NCI-H187 (cell line): ENCODE data around the gene RBM33.

Experiments
- DNase-seq, 2 experiments: peaks; one replicate each; lab custom pipeline; 2025; lab: John Stamatoyannopoulos, UW

The RBM33 gene

DNA sequence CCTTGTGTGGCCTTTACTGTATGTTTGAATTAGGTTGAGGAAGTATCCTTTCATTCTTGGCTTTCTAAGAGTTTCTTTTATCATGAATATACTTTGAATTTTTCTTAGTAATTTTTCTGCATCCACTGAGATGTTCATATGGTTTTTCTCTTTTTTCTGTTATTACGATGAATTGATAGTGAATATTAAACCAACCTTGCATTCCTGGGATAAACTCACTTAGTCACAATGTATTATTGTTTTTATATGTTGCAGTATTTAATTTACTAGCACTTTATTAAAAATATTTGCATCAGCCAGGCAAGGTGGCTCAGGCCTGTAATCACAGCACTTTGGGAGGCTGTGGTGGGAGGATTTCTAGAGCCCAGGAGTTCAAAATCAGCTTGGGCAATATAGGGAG is 15.3 kb upstream of the RBM33 start:
- no peak for DNase-seq

DNA sequence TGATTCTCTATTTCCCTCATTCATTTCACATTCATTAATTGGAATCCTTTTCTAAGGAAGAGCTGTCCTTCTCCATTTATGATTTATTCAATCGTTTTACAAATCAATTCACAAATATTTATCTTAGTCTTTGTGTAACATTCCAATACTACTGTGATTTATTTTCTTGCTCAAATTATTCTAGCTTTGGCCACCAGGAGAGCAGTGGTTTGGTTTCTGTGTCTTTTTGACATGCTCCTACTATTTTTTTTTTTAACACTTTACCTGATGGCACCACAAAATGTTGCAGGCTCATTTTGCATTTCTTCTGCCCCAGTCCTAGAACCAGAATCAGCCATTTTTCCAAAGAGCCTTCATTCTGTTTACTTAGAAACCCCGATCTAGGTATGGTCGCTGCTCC is 13.3 kb upstream of the RBM33 start:
- no peak for DNase-seq

DNA sequence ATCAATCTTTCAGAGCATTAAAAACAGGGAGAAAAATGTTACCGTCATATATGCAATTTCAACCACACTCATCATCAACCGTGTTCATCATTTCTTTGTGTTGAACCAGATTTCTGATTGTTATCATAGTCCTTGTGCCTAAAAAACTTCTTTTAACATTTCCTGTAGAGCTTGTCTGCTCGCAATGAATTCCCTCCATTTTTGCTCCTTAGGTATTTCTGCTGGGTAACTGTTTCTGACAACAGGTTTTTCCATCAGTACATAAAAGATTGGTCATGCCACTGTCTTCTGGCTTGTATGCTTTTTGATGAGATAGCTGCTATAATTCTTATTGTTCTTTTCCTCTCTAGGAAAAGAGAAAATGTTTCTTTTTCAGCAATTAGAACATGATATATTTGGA is 8.6 kb upstream of the RBM33 start:
- DNase-seq, result no peak

GRCh38 chr7:155637155-155637554 is 7.3 kb upstream of the RBM33 start:
- no peak for DNase-seq

DNA sequence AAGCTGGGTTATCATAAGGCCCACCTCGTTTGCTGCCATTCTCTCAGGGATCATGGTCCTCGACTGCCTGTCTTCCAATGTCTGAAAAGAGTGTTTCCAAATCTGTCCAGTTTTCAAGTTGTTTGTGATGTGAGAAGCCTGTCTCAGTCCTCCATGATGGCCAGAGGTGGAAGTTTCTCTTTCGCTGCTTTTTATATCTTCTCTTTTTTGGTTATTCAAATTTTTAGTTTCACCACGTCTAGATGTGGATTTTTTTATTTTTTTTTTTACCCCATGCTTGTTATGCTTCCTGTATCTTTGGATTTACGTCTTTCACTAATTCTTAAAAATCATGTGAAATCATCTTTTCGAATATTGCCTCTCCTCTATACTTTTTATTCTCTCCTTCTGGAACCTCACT is 6.1 kb upstream of the RBM33 start:
- no peak for DNase-seq

GRCh38 chr7:155639958-155640520 is 4.4 kb upstream of the RBM33 start:
- DNase-seq, result no peak

GRCh38 chr7:155640629-155641028 is 3.8 kb upstream of the RBM33 start:
- no peak for DNase-seq

GRCh38 chr7:155643804-155644177 is 670 bp upstream of the RBM33 start:
- DNase-seq, result no peak

DNA sequence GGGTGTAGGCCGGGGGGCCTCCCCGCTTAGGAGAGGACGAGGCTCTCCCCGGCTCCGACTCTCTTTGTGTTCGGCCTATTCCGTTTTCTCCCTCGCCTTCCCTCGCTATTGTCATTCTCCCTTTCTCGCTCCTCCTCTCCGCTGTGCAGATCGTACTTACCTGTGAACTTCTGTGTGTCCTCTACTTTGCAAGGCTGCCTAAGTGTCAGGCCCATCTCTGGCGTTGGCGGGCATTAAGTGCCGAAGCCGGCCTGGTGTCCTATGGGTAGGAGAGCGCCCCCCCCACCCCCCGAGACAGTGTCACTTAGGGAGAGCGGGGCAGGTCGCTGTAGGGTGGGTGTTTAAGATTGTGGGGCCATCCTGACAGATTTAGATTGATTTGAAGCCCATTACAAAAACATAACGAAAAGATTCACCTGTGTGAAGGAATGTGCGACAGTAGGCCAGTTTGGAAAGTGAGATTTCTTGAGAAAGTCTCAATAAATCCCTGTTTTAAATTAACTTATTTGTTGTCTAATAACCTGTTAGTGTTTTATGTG is 579 bp downstream of the RBM33 start:
- peak in 1 of 2 experiments; percentile 13 for DNase-seq

- DNase-seq, result no peak
Observed at GRCh38 chr7:155645662-155646061, 1.2 kb downstream of the RBM33 start.

- no peak for DNase-seq
Observed at GRCh38 chr7:155646669-155647068, 2.2 kb downstream of the RBM33 start.

GRCh38 chr7:155647302-155647701 is 2.8 kb downstream of the RBM33 start:
- DNase-seq, result no peak

GRCh38 chr7:155647734-155648133 is 3.3 kb downstream of the RBM33 start:
- no peak for DNase-seq

DNA sequence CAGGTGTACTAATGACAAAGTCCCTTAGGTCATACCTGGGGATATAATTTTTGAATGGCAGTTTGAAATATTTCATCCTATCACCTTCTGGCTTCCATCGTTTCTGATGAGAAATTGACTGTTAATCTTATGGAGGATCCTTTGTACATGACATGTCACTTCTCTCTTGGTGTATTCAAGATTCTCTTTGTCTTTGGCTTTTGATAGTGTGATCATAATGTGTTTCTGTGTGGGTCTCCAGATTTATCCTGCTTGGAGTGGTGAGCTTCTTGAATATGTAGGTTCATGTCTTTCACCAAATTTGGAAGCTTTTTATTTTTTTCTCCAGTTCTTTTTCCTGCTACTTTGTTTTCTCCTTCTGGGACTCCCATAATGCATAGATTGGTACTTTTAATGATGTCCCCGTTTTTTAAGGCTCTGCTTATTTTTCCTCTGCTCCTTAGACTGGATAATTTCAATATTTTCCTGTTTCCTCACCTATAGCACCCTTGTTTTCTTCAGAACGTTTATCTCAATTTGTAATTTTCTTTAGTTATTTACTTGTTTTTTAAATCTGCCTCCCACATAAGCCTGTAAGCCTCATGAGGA is 4.4 kb downstream of the RBM33 start:
- no peak for DNase-seq

DNA sequence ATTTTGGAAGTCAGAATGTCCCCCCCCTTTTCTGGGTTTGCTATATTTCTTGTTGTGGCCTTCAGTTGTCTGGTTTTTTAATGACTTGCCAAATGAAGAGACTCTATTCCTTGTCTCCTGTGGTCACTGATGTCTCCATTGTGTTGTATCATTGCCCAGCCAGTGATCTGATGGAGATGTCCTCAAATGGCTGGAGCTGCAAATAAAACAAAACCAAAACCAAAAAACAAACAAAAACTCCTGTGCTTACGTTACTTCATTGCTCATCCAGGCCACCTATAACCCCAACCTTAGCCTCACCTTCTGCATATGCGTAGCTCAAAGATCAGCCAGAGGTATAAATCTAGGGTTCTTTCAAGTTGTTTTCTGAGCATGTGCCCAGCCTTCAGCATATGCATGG is 5.1 kb downstream of the RBM33 start:
- no peak for DNase-seq

DNA sequence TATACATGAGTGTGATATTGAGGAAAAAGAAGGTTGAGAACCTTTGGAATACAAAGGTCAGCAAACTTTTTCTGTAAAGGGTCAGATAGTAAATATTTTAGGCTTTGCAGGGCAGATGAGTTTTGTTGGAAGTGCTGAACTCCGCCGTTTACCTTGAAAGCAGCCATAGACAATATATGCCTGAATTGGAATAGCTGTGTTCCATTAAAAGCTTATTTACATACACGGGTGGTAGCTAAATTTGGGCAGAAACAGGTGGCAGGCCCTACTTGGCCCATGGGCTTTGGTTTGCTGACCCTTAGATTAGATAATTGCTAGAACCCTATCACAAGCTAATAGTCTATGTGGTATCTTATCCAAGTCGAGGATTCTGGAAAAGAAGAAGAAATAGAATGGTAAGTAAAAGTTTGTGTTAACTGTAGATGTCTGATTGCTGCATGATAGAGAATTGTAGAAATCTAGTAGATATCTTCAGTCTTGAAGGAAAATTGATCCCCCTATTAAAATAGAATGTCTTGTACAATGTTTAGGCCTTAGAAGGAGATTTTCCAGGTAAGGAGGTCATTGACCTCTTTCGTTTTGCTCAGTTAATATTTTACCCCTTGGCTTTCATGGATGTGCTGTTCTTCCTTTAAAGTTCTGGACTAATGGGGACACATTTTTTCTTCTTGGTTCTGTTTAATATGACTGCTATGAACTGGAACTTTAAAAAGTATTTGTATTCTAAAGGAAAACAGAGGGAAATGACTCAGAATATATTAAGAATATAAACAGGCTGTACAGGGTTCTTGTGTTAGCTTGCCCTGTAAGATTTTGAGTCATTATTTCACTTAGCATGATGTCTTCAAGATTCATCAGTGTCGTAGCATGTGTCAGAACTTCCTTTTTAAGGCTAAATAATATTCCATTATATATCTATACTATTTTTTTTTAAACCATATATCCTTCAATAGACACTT is 8.0 kb downstream of the RBM33 start:
- no peak for DNase-seq

- no peak for DNase-seq
Observed at GRCh38 chr7:155653803-155654202, 9.3 kb downstream of the RBM33 start.

DNA sequence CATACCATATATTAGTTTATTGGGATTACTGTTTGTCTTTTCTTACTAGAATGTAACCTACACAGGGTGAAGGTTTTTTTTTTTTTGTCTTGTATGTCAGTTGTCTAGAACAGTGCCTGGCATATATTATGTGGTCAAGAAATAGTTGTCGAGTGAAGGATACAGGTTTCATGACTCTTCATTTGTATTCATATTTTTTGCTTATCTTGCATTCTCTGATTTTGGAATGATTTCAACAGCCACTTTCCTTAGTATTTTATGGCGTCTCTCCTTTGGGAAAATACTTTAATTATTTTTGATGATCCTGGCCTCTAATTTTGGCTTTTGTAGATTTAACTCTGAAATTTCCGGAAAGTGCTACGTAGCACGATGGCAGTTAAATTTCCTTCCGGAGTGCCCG is 12.4 kb downstream of the RBM33 start:
- no peak for DNase-seq

DNA sequence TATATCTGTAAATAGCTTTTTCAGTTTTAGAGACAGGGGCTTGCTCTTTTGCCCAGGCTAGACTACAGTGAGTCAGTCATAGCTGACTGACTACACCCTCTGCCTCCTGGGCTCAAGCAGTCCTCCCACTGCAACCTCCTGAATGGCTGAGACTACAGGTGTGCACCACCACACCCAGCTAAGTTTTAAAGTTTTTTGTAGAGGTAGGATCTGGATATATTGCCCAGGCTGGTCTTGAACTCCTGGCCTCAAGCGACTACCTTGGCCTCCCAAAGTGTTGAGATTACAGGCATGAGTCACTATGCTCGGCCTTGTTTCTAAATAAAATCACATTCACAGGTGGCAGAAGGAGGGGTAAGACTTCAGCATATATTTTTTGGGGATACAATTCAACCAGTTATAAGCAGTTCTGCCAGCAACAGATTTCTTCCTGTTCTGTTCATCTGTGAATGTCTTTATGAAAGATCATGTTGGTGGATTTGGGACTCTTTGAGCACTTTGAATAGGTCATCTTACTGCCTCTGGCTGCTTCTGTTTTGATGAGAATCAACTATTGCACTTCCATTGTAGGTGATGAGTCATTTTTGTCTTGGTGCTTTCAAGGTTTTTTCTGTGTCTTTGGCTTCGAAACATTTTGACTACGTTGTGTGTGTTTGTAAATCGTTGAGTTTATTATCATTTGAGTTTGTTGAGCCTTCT is 15.7 kb downstream of the RBM33 start:
- DNase-seq, result no peak

GRCh38 chr7:155660758-155661093 is 16.3 kb downstream of the RBM33 start:
- no peak for DNase-seq

DNA sequence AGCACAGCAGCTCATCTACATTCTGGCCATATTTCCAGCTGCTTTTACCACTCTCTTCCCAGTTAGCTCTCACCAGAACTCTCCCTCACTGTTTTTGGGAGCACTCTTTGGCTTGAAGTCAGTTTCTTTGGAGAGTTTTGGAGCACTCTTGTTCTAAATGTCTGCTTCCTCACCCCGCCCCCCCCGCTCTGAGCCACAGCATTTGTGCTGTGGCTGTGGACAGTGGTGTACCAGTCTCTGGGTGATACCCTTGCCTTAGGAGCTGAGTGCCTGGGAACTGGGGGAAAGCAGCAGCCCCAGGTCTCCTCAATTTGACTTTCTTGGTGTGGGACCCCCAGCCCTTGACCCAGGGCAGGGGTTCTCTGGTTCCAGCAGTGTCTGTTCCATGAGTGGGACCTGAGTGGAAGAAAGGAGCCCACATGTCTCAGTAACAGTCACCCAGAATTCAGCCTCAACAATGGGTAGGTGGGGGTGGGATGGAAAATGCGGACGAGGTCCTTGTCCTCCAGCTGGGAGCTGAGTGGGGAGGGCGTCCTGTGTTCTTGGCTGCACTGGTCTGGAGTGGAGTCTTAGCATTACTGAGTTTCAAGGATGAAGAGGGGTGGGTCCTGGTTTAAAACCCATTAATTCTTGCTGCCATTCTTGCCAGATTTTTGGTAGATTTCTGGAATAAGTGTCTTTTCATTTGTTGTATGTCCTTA is 18.0 kb downstream of the RBM33 start:
- DNase-seq, result no peak

DNA sequence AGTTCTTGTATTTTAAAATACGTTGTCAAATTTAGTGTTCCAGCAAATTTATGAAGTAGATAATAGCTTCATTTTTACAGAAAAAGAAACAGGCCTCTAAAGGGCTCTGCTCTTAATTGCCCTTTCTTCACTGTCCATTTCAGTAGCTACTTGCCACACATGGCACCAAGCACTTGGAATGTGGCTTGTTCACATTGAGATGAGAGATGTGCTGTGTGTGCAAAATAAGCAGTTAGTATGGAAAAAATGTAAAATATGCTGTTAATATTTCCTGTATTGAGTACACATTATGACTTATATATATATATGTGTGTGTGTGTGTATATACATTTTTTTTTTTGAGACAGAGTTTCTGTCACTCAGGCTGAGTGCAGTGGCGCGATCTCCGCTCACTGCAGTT is 19.5 kb downstream of the RBM33 start:
- no peak for DNase-seq
